ENCODE data around the gene ME3.

DNA sequence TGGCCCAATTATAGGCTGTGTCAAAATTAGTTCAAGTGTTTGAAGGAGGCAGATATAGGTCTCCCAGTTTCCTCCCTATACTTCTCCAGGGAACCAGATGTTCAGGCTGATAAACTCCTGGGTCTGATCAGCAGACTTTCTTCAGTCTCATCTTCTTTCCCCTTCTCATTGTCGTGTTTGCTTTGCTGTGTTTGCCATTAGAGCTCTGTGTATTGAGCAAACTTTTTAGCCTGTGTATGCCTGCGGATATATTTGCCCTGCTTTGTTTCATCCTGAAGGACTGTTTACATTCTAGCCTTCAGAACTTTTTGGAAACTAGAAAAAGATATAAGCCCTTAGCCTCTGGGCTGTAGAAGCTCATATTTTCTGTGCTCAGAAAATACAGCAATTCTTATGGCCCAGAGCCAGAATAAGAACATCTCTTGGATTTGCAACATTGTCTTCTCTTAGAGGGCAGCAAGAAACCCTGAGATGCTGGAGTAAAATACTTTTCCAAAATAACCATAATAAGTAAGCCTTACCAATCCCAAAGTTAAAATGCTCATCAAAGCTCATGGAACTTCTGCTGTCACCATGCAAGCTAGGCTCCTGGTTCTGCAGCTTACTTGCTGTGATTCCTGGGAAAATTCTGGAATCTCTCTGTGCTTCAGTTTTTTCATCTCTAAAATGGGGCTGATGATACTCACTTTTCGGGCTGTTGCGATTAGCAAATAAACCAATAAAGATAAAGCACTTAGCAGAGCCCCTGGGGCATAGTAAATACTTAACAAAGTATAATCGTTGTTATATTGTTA lies 34.1 kb upstream of the ME3 start:
- no peak for TF ChIP-seq CTCF (IDR thresholded peaks at IDR 0.05)
- TF ChIP-seq POLR2AphosphoS5 (IDR thresholded peaks at IDR 0.05; ENCODE audit: low read depth, low read length): no peak
- no peak for TF ChIP-seq TCF7L2 (IDR thresholded peaks at IDR 0.05; ENCODE audit: low read depth, low read length)
- TF ChIP-seq, protein P1, sequence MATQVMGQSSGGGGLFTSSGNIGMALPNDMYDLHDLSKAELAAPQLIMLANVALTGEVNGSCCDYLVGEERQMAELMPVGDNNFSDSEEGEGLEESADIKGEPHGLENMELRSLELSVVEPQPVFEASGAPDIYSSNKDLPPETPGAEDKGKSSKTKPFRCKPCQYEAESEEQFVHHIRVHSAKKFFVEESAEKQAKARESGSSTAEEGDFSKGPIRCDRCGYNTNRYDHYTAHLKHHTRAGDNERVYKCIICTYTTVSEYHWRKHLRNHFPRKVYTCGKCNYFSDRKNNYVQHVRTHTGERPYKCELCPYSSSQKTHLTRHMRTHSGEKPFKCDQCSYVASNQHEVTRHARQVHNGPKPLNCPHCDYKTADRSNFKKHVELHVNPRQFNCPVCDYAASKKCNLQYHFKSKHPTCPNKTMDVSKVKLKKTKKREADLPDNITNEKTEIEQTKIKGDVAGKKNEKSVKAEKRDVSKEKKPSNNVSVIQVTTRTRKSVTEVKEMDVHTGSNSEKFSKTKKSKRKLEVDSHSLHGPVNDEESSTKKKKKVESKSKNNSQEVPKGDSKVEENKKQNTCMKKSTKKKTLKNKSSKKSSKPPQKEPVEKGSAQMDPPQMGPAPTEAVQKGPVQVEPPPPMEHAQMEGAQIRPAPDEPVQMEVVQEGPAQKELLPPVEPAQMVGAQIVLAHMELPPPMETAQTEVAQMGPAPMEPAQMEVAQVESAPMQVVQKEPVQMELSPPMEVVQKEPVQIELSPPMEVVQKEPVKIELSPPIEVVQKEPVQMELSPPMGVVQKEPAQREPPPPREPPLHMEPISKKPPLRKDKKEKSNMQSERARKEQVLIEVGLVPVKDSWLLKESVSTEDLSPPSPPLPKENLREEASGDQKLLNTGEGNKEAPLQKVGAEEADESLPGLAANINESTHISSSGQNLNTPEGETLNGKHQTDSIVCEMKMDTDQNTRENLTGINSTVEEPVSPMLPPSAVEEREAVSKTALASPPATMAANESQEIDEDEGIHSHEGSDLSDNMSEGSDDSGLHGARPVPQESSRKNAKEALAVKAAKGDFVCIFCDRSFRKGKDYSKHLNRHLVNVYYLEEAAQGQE (IDR thresholded peaks at IDR 0.05; ENCODE audit: insufficient read depth in 1 of 2, low read depth in 2 of 2, low read length in 1 of 2): no peak
- TF ChIP-seq SIN3A (IDR thresholded peaks at IDR 0.05; ENCODE audit: borderline replicate concordance, insufficient read depth, low read depth, low read length): no peak
